HepG2 (cell line): ENCODE measurements around the gene CARS2. TPM values are rescaled to one million over a fixed set of nuclear protein-coding genes. Genes with fewer than 3 reads are reported as not detected.
A peak's percentile ranks its signal among the peaks of the same experiment; 100 is the strongest.

ENCODE experiments used
- BORCS8-MEF2B ChIP-seq: sonication (generic); formaldehyde crosslinking; IDR thresholded peaks from 2 replicates; pipeline ENCODE4 v1.8.0; 2022; ENCODE audit warnings: mild to moderate bottlenecking, missing genetic modification reagents
- CBX2 ChIP-seq, 2 experiments: fragments of 200-600 bp in 1 of 2; sonication (generic); formaldehyde crosslinking in 1 of 2; IDR thresholded peaks; 2 replicates each; pipeline versions ENCODE4 v1.7.0 to v1.8.1; 2018 to 2022; ENCODE audit warnings: low read depth in 2 of 2, low read length in 1 of 2, mild to moderate bottlenecking in 1 of 2, missing genetic modification reagents in 1 of 2
- DMAP1 ChIP-seq: IDR thresholded peaks from 2 replicates; pipeline ENCODE4 v1.6.1; 2016
- GATA4 ChIP-seq: sonication (generic); IDR thresholded peaks from 2 replicates; pipeline ENCODE4 v1.6.1; 2016; ENCODE audit warnings: antibody characterized with exemption, low read depth, borderline replicate concordance
- HNF4G ChIP-seq, 2 experiments: sonication (generic) in 1 of 2; formaldehyde crosslinking in 1 of 2; IDR thresholded peaks; 2 replicates each; pipeline versions ENCODE4 v1.4.0 to v1.6.1; 2011 to 2020; ENCODE audit warnings: borderline replicate concordance in 2 of 2, low read depth in 2 of 2, mild to moderate bottlenecking in 2 of 2, low read length in 1 of 2, missing genetic modification reagents in 1 of 2, moderate library complexity in 1 of 2
- KLF12 ChIP-seq: sonication (generic); formaldehyde crosslinking; IDR thresholded peaks from 2 replicates; pipeline ENCODE4 v1.4.0; 2020; ENCODE audit warnings: missing genetic modification reagents, borderline replicate concordance
- LCORL ChIP-seq, 2 experiments: fragments of 450-650 bp in 1 of 2; sonication (generic) in 1 of 2; formaldehyde crosslinking in 1 of 2; IDR thresholded peaks; 2 replicates each; pipeline versions ENCODE4 v1.5.0 to v1.6.1; 2017 to 2020; ENCODE audit warnings: antibody characterized with exemption in 1 of 2, missing genetic modification reagents in 1 of 2
- SAFB2 ChIP-seq: sonication (generic); formaldehyde crosslinking; IDR thresholded peaks from 2 replicates; pipeline ENCODE4 v1.5.1; 2020; ENCODE audit warnings: missing genetic modification reagents, low read depth, mild to moderate bottlenecking, borderline replicate concordance
- SALL1 ChIP-seq: sonication (generic); formaldehyde crosslinking; IDR thresholded peaks from 2 replicates; pipeline ENCODE4 v1.8.0; 2022; ENCODE audit warnings: mild to moderate bottlenecking, missing genetic modification reagents
- SOX5 ChIP-seq: IDR thresholded peaks from 2 replicates; pipeline ENCODE4 v1.6.1; 2016; ENCODE audit warnings: borderline replicate concordance
- SP140L ChIP-seq: sonication (generic); formaldehyde crosslinking; IDR thresholded peaks from 2 replicates; pipeline ENCODE4 v1.4.0; 2020; ENCODE audit warnings: missing genetic modification reagents, borderline replicate concordance
- ZBTB7B ChIP-seq: sonication (generic); formaldehyde crosslinking; IDR thresholded peaks from 2 replicates; pipeline ENCODE4 v1.4.0; 2020; ENCODE audit warnings: missing genetic modification reagents
- ZNF431 ChIP-seq: sonication (generic); formaldehyde crosslinking; IDR thresholded peaks from 2 replicates; pipeline ENCODE4 v1.9.0; 2022; ENCODE audit warnings: missing genetic modification reagents, low read depth, mild to moderate bottlenecking, borderline replicate concordance
- ZNF556 ChIP-seq: sonication (generic); formaldehyde crosslinking; IDR thresholded peaks from 2 replicates; pipeline ENCODE4 v1.4.0; 2020; ENCODE audit warnings: mild to moderate bottlenecking, missing genetic modification reagents, borderline replicate concordance
- ZNF562 ChIP-seq: sonication (generic); formaldehyde crosslinking; IDR thresholded peaks from 2 replicates; pipeline ENCODE4 v1.8.0; 2022; ENCODE audit warnings: missing genetic modification reagents, borderline replicate concordance
- ZNF703 ChIP-seq: sonication (generic); formaldehyde crosslinking; IDR thresholded peaks from 2 replicates; pipeline ENCODE4 v1.5.1; 2020; ENCODE audit warnings: missing genetic modification reagents, mild to moderate bottlenecking, moderate library complexity, borderline replicate concordance
- ZNF788 ChIP-seq: sonication (generic); formaldehyde crosslinking; IDR thresholded peaks from 2 replicates; pipeline ENCODE4 v1.5.0; 2020; ENCODE audit warnings: mild to moderate bottlenecking, missing genetic modification reagents, borderline replicate concordance
- ZSCAN29 ChIP-seq: sonication (generic); formaldehyde crosslinking; conservative IDR thresholded peaks from 2 replicates; pipeline ENCODE4 v1.4.0; 2020; ENCODE audit warnings: mild to moderate bottlenecking, missing genetic modification reagents
- polyA plus RNA-seq, 8 experiments: library from polyadenylated mRNA; depleted of rRNA in 3 of 8; stranded (reverse) in 7 of 8; unstranded in 1 of 8; fragments of >200 nt; fragmentation: Illumina TruSeq in 4 of 8; extraction: Trizol in 4 of 8; gene quantifications; 2 replicates each; pipeline versions ENCODE4 v1.2.1 to v1.2.3, GENCODE V29; 2011 to 2016; ENCODE audit warnings: low read depth in 4 of 8, missing spikeins in 1 of 8, mixed read lengths in 1 of 8; ENCODE audit not compliant: insufficient read depth in 1 of 8
- total RNA-seq, 5 experiments: library from RNA; depleted of rRNA; stranded (reverse); fragments of >200 nt; fragmentation: Illumina TruSeq; extraction: Trizol; gene quantifications; 2 replicates each; pipeline ENCODE4 v1.2.3, GENCODE V29; 2016; ENCODE audit warnings: low read depth in 1 of 5
- TF ChIP-seq, protein P1 (sequence below): sonication (generic); formaldehyde crosslinking; IDR thresholded peaks from 2 replicates; pipeline ENCODE4 v1.4.0; 2020; ENCODE audit warnings: missing genetic modification reagents, mild to moderate bottlenecking, borderline replicate concordance
- TF ChIP-seq, protein P2 (sequence below): sonication (generic); IDR thresholded peaks from 2 replicates; pipeline ENCODE4 v1.6.1; 2016; ENCODE audit warnings: low read depth, borderline replicate concordance
- TF ChIP-seq, protein P3 (sequence below): sonication (generic); formaldehyde crosslinking; IDR thresholded peaks from 2 replicates; pipeline ENCODE4 v1.5.0; 2020; ENCODE audit warnings: missing genetic modification reagents
- TF ChIP-seq, protein P4 (sequence below): sonication (generic); formaldehyde crosslinking; IDR thresholded peaks from 2 replicates; pipeline ENCODE4 v1.5.0; 2020; ENCODE audit warnings: mild to moderate bottlenecking, missing genetic modification reagents

The CARS2 gene
- total and polyA plus RNA-seq, 2 of the 13 experiments (the other 11 are each of a cell fraction or from before 2014, with no cell fraction given) = 41.1 to 59.3 TPM

DNA sequence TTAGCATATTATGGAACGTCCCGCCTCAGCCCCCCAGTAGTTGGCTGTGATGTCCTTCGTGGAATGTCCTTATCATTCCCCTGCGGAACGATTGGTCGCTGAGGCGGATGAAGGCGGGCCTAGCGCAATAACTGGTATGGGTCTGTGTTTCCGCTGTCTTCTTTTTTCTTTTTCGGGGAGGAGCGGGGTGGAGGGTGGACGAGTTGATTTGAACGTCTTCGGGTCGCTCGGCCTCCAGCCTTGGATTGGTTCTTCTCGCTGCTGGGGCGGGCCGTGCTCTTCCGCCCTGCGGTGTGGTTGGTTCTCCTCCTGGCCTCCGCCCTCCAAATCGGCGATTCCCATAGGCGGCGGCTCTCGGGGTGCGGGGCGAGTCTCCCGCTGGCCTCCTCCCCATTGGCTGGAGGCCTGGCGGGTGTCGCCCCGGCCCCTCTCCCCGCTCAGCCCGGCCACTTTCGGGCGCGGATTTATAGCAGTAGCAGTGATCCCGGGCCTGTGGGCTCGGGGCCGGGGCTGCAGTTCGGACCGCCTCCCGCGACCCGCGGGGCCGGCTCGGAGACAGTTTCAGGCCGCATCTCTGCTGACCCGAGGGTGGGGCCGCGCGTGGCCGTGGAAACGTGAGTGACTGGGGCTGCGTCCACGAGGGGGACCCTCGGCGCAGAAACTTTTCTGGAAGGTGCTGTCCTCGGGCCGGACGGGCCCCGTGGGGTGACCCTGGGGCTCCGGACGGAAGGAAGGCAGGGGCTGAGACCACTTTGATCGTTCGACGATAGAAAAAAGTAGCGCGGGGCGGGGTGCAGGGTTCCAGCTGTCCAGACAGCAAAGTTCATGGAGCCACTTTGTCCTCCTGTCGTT is 9.7 kb upstream of the CARS2 start (continued):
- TF ChIP-seq ZNF431 (CRISPR knock-in tag) (no peak; the same call in 1 of the 2 replicates), SOX5 (0 out of 2 replicates have a peak, but pooled peaks have one; percentile 4), SALL1 (CRISPR knock-in tag) (no peak; the same call in 1 of the 2 replicates), LCORL (IDR thresholded peaks at IDR 0.05) (0 out of 2 replicates have a peak, but pooled peaks have one; percentile 19), LCORL (CRISPR knock-in tag; IDR thresholded peaks at IDR 0.05) (no peak), ZBTB7B (CRISPR knock-in tag) (peak; percentile 21; the same call in 1 of the 2 replicates), GATA4 (no peak), SAFB2 (CRISPR knock-in tag) (no peak), HNF4G (IDR thresholded peaks at IDR 0.05; ENCODE audit: borderline replicate concordance, low read depth, low read length) (no peak), HNF4G (CRISPR knock-in tag; IDR thresholded peaks at IDR 0.05; ENCODE audit: borderline replicate concordance, low read depth) (no peak), KLF12 (CRISPR knock-in tag) (no peak; the same call in 1 of the 2 replicates), SP140L (CRISPR knock-in tag) (no peak; the same call in 1 of the 2 replicates), ZNF788 (CRISPR knock-in tag) (no peak), ZNF703 (CRISPR knock-in tag) (0 out of 2 replicates have a peak, but pooled peaks have one; percentile 56), ZNF562 (CRISPR knock-in tag) (no peak), ZSCAN29 (CRISPR knock-in tag) (no peak), BORCS8-MEF2B (CRISPR knock-in tag) (peak; percentile 81), DMAP1 (peak; percentile 12; the same call in 1 of the 2 replicates), ZNF556 (CRISPR knock-in tag) (no peak), CBX2 (IDR thresholded peaks at IDR 0.05; ENCODE audit: low read depth, low read length) (no peak), CBX2 (CRISPR knock-in tag; IDR thresholded peaks at IDR 0.05; ENCODE audit: low read depth) (no peak)
- TF ChIP-seq, protein P1, sequence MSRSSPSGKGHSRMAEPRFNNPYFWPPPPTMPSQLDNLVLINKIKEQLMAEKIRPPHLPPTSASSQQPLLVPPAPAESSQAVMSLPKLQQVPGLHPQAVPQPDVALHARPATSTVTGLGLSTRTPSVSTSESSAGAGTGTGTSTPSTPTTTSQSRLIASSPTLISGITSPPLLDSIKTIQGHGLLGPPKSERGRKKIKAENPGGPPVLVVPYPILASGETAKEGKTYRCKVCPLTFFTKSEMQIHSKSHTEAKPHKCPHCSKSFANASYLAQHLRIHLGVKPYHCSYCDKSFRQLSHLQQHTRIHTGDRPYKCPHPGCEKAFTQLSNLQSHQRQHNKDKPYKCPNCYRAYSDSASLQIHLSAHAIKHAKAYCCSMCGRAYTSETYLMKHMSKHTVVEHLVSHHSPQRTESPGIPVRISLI (CRISPR knock-in tag) = peak; percentile 94
- TF ChIP-seq, protein P2, sequence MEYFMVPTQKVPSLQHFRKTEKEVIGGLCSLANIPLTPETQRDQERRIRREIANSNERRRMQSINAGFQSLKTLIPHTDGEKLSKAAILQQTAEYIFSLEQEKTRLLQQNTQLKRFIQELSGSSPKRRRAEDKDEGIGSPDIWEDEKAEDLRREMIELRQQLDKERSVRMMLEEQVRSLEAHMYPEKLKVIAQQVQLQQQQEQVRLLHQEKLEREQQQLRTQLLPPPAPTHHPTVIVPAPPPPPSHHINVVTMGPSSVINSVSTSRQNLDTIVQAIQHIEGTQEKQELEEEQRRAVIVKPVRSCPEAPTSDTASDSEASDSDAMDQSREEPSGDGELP = peak; percentile 29; the same call in 1 of the 2 replicates
- TF ChIP-seq, protein P3, sequence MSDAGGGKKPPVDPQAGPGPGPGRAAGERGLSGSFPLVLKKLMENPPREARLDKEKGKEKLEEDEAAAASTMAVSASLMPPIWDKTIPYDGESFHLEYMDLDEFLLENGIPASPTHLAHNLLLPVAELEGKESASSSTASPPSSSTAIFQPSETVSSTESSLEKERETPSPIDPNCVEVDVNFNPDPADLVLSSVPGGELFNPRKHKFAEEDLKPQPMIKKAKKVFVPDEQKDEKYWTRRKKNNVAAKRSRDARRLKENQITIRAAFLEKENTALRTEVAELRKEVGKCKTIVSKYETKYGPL = no peak
- TF ChIP-seq, protein P4, sequence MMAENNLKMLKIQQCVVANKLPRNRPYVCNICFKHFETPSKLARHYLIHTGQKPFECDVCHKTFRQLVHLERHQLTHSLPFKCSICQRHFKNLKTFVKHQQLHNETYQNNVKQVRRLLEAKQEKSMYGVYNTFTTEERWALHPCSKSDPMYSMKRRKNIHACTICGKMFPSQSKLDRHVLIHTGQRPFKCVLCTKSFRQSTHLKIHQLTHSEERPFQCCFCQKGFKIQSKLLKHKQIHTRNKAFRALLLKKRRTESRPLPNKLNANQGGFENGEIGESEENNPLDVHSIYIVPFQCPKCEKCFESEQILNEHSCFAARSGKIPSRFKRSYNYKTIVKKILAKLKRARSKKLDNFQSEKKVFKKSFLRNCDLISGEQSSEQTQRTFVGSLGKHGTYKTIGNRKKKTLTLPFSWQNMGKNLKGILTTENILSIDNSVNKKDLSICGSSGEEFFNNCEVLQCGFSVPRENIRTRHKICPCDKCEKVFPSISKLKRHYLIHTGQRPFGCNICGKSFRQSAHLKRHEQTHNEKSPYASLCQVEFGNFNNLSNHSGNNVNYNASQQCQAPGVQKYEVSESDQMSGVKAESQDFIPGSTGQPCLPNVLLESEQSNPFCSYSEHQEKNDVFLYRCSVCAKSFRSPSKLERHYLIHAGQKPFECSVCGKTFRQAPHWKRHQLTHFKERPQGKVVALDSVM (CRISPR knock-in tag) = no peak
